ENCODE measurements around the gene DHRS2.

DNA sequence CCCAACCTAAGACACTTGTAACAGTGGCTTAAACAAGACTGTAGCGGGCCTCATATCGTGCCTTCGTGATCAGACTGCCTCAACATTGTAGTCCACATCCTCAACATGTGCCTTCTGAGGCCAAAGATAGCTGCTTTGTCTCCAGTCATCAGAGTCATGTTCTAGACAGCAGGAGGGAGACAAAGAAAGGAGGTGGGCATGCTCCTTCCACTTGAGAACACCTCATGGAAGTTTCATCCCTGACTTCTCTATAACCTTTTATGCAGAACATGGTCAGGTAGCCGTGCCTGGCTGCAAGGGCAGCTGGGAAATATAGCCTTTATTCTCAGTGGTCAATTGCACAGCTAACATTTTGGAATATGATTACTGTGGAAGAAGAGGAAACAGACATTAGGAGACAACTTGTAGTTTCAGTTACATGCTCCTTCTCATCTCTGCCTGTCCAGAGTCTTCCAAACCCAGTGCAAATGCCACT lies 25.3 kb upstream of the DHRS2 start:
- no peak for TF ChIP-seq CTCF (IDR thresholded peaks at IDR 0.05)
- TF ChIP-seq POLR2A (IDR thresholded peaks at IDR 0.05), result no peak
